HG03354 (cell line): Measurements from ENCODE around the gene RASAL2.
A peak's percentile ranks its signal among the peaks of the same experiment; 100 is the strongest.

Experiments
- ATAC-seq: cut with Tn5 transposase; IDR thresholded peaks from one replicate; pipeline ENCODE4 v1.9.1; 2021; ENCODE audit warnings: mild to moderate bottlenecking; ENCODE audit not compliant: unreplicated experiment, poor library complexity, severe bottlenecking

RASAL2 gene

DNA sequence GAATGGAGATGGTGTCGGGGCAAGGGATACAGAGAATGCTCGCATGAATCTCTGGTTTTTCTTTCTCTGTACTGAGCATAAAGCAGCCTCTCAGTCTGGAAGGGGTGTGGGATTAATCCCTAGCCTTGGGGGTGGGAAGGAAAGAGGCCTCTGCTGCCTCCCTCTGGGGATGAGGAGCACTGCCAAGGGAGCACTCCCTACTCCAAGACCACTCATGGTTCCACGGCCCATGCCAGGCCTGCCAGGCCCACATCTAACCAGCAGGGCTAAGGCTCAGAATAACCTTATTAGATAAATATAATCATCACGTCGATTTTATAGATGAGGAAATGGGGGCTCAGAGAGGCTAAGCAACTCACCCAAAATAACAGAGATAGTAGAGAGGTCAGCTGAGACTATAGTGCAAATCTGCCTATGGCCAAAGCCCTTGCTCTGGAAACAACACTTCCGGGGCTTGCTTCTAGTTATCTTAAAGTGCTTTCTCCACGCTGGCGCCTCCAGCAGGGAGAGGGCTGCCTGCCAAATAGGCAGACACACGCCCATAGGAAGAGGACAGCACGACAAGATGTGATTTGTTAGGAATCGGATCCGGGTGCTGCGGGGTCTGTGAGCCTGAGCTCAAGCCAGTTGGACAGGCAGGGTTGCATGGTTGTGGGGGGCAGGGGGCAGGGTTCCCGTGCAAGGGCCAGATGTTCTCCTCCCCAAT lies 419.5 kb downstream of the RASAL2 start:
- ATAC-seq = no peak

GRCh38 chr1:178516110-178516509 lies 422.2 kb downstream of the RASAL2 start:
- ATAC-seq = no peak

DNA sequence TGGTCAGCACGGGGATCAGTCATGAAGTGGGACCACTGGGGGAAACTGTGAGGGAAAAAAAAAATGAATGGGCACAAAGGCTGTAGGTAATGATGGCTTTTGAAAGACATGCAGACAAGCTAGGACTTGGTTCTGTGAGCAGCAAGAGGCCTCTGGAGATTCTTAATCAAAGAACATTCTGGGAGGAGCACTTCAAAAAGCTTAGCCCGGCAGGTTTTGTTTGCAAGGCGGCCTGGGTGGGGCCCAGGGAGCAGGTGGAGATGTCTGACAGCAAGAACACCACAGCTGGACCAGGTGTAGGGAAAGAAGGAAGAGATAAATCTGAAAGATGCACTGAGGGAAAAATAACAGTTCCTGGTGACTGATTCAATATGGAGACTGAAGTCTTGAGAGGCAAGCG lies 425.0 kb downstream of the RASAL2 start:
- no peak for ATAC-seq

GRCh38 chr1:178520803-178521202 lies 426.9 kb downstream of the RASAL2 start:
- ATAC-seq = no peak

DNA sequence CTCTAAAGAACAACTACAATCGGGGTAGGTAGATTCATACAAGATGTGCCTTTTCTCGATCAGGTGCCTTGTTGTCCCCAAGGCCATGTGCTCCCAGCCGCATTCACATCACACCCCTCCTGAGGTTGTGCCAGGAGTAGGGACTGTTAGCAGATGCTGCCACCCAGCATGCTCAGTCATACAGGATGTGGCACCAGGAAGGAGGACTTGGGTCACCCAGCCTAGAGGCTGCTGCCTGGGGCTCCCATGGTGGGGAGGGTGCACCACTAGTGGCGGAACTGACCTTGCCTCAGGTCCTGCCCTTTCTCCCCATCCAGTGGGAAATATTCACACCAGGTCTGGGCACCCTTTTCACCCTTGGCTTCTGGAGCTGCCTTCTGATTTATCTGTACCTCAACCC lies 427.3 kb downstream of the RASAL2 start:
- ATAC-seq = no peak

DNA sequence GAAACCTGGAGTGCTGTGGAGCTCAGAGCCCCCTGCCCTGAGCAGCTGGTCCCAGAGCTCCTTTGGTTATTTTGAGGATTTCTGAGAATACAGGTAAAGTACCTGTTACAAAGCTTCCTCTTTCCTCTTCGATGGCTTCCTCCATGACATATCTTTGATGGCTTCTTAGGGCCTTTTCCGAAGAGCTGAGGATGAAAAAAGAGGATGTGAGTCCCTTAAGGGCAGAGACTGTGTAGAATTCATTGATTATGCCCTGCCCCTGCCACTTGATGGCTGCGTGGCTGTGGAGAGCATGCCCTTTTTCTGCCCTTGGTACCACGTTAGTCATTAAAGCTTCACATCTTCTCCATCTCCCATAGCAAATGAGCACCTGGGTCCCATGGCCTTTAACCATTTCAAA lies 433.2 kb downstream of the RASAL2 start:
- no peak for ATAC-seq

- ATAC-seq = no peak
Observed at GRCh38 chr1:178528228-178528952, 434.5 kb downstream of the RASAL2 start.

DNA sequence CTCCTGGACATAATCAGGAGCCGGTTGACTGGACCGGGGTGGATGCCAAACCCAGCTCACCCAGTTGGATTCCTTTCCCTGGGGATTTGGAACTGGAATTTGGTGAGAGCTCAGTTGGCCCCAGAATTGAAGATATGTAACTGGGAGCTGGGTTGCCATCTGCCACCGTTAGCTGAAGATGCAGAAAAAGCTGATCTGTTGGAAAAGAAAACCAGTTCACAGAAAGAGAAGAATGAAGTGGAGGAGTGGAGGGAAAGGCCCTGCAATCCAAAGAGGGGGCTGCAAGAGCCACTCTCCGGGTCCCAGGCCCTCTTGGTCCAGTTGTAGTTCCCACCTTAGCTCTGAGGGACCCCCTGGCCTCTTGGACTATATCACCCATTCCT lies 435.0 kb downstream of the RASAL2 start:
- no peak for ATAC-seq

- no peak for ATAC-seq
Observed at GRCh38 chr1:178529364-178530036, 435.6 kb downstream of the RASAL2 start.

- ATAC-seq = no peak
Observed at GRCh38 chr1:178530037-178530402, 436.1 kb downstream of the RASAL2 start.

- no peak for ATAC-seq
Observed at GRCh38 chr1:178530502-178530901, 436.6 kb downstream of the RASAL2 start.

DNA sequence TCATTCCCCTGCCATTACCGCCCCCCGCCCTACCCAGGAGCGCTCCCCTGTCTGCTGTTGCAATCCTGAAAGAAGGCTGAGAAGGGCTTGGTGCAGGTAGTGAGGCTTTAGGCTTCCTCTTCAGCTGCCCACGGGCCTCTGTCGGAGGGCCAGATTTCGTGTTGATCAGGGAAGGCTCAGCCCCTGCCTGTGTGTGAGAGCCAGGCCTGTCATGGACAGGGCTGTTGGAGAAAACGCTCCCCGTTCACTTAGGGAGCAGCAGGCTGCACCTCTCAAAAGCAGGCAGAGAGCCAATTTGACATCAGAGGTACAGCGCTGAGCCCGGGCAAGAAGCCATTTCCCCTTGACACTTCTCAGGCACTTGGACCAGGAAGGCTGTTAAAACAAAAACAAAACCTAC lies 438.0 kb downstream of the RASAL2 start:
- ATAC-seq = peak; percentile 20

DNA sequence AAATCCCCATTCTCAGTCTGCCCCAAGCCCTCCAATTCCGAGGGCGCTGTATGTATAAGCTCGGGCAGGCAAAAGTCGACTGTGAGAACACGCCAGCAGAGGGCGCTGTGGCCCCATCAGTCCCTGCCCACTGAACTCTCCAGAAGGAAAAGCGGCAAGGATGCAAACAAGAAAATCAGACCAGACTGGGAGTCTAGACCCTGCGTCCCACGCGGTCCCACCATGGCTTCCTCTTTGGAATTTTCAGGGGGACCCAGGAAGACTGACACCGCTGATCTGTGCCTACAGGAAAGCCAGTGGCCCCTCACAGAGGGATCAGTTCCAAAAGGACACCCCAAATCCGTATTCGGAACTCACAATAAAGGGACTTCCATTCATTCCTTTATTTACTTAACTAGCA lies 438.5 kb downstream of the RASAL2 start:
- ATAC-seq = peak; percentile 83

DNA sequence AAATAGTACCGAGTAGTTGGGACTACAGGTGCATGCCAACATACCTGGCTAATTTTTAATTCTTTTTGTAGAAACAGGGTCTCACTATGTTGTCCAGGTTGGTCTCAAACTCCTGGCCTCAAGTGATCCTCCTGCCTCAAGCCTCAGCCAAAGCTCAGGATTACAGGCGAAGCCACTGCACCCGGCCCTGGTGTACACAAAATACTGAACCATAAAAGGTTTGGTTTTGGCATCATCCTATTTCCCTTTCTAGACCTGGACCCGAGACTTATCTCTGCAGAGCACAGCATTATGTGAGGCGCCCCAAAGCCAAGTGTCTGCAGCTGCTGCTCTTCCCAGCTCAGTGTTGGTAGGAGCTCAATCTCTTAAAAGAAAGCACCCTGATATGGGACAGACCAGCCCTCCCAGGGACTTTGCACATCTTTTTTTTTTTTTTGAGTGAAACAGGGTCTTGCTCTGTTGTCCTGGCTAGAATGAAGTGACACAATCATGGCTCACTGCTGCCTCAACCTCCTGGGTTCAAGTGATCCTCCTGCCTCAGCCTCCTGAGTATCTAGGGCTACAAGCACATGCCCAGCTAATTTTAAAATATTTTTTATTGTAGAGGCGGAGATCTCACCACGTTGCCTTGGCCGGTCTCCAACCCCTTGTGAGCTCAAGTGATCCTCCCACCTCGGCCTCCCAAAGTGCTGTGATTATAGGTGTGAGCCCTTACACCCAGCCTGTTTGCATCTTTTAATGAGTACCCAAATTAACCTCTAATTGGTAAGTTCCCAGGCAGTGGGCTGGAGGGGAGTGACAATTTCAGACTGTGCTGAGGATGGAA lies 439.4 kb downstream of the RASAL2 start:
- no peak for ATAC-seq
